GM18868 (cell line): Measurements from ENCODE around the gene SPATS2.

ENCODE experiments used
- ATAC-seq: cut with Tn5 transposase; IDR thresholded peaks from one replicate; pipeline ENCODE4 v1.9.1; 2021; ENCODE audit warnings: mild to moderate bottlenecking, moderate library complexity; ENCODE audit not compliant: unreplicated experiment

Gene SPATS2

GRCh38 chr12:49552014-49552413, 184.8 kb downstream of the SPATS2 start:
- ATAC-seq = no peak

- ATAC-seq = no peak
Observed at GRCh38 chr12:49552425-49552824, 185.2 kb downstream of the SPATS2 start.

- no peak for ATAC-seq
Observed at GRCh38 chr12:49552899-49553298, 185.6 kb downstream of the SPATS2 start.

GRCh38 chr12:49553512-49554088, 186.3 kb downstream of the SPATS2 start:
- no peak for ATAC-seq

GRCh38 chr12:49554266-49554665, 187.0 kb downstream of the SPATS2 start:
- ATAC-seq = no peak

- no peak for ATAC-seq
Observed at GRCh38 chr12:49555631-49556390, 188.5 kb downstream of the SPATS2 start.

- ATAC-seq = no peak
Observed at GRCh38 chr12:49556391-49557186, 189.3 kb downstream of the SPATS2 start.

GRCh38 chr12:49557187-49557916, 190.1 kb downstream of the SPATS2 start:
- no peak for ATAC-seq

- ATAC-seq = no peak
Observed at GRCh38 chr12:49557917-49558215, 190.6 kb downstream of the SPATS2 start.

GRCh38 chr12:49558526-49558925, 191.3 kb downstream of the SPATS2 start:
- no peak for ATAC-seq

- ATAC-seq = no peak
Observed at GRCh38 chr12:49559011-49559675, 191.9 kb downstream of the SPATS2 start.

GRCh38 chr12:49560695-49561094, 193.4 kb downstream of the SPATS2 start:
- no peak for ATAC-seq

- ATAC-seq = no peak
Observed at GRCh38 chr12:49562233-49562632, 195.0 kb downstream of the SPATS2 start.

- ATAC-seq = no peak
Observed at GRCh38 chr12:49562831-49563230, 195.6 kb downstream of the SPATS2 start.

- ATAC-seq = no peak
Observed at GRCh38 chr12:49563951-49564685, 196.9 kb downstream of the SPATS2 start.

- ATAC-seq = no peak
Observed at GRCh38 chr12:49564686-49565405, 197.6 kb downstream of the SPATS2 start.

GRCh38 chr12:49565406-49566265, 198.4 kb downstream of the SPATS2 start:
- ATAC-seq = no peak

- ATAC-seq = no peak
Observed at GRCh38 chr12:49566361-49566760, 199.1 kb downstream of the SPATS2 start.

- ATAC-seq = peak; percentile 10
Observed at GRCh38 chr12:49567302-49567610, 200.0 kb downstream of the SPATS2 start.
